Sciatic nerve (tissue), 1 donor: Measurements from ENCODE around the gene MYMK. TPM values are rescaled to one million over a fixed set of nuclear protein-coding genes. Genes with fewer than 3 reads are reported as not detected.

Source experiments
- total RNA-seq: library from RNA; stranded (reverse); fragmentation: NEBNext Ultra II Directional; extraction: Animal tissue kit (Norgen Biotek cat#: 25700); gene quantifications from one replicate; pipeline ENCODE4 v1.2.1, GENCODE V29; 2021
- donor health status: DM: no; HTN: no; CAD: no.

MYMK gene
- total RNA-seq, 1 donor from 2014 or later = not detected

Other genes starting within 250 kb of the MYMK start
- 10.9 TPM for gene ABO, start 249.8 kb downstream of the MYMK start, total RNA-seq
- 17.3 TPM for gene SURF6, start 188.8 kb downstream of the MYMK start, total RNA-seq
- 36.2 TPM for gene MED22, start 176.8 kb downstream of the MYMK start, total RNA-seq
- gene RPL7A, start 176.7 kb downstream of the MYMK start, total RNA-seq = 1,196 TPM
- gene SURF1, start 168.5 kb downstream of the MYMK start, total RNA-seq = 40.9 TPM
- gene SURF2, start 168.4 kb downstream of the MYMK start, total RNA-seq = 13.6 TPM
- gene SURF4, start 148.9 kb downstream of the MYMK start, total RNA-seq = 91.3 TPM
- gene STKLD1, start 148.6 kb downstream of the MYMK start, total RNA-seq = 2.6 TPM
- 23.8 TPM for gene REXO4, start 106.9 kb downstream of the MYMK start, total RNA-seq
- gene ADAMTS13, start 102.6 kb downstream of the MYMK start, total RNA-seq = 4.6 TPM
- gene CACFD1, start 65.0 kb downstream of the MYMK start, total RNA-seq = 10.1 TPM
- gene SLC2A6, start 45.9 kb downstream of the MYMK start, total RNA-seq = 3.3 TPM
- 22.3 TPM for gene ADAMTSL2, start 9.7 kb upstream of the MYMK start, total RNA-seq
- gene FAM163B, start 84.4 kb upstream of the MYMK start, total RNA-seq = not detected
- gene DBH, start 111.4 kb upstream of the MYMK start, total RNA-seq = 0.13 TPM
- gene SARDH, start 213.4 kb upstream of the MYMK start, total RNA-seq = 6.0 TPM